ENCODE data around the gene LAT.

LAT gene

GRCh38 chr16:28984619-28985135, at the start of gene LAT:
Gene LAT (plus strand): TSS chr16:28985052. CDS start chr16:28985418, 366 bp downstream.
- TF ChIP-seq TAF1 (IDR thresholded peaks at IDR 0.05; ENCODE audit: low read depth) = no peak
- no peak for TF ChIP-seq TEAD4 (IDR thresholded peaks at IDR 0.05)
- no peak for TF ChIP-seq ZBTB7A (IDR thresholded peaks at IDR 0.05; ENCODE audit: low read depth)
- TF ChIP-seq EP300 (IDR thresholded peaks at IDR 0.05; ENCODE audit: borderline replicate concordance) = no peak
- TF ChIP-seq YY1 (IDR thresholded peaks at IDR 0.05; ENCODE audit: low read depth) = no peak
- no peak for TF ChIP-seq USF1 (IDR thresholded peaks at IDR 0.05)
- TF ChIP-seq CEBPB (IDR thresholded peaks at IDR 0.05) = no peak
- TF ChIP-seq MAX (IDR thresholded peaks at IDR 0.05) = no peak
- no peak for TF ChIP-seq FOXM1 (IDR thresholded peaks at IDR 0.05; ENCODE audit: borderline replicate concordance, low read depth)

- TF ChIP-seq YY1 (IDR thresholded peaks at IDR 0.05; ENCODE audit: low read depth) (no peak), EP300 (IDR thresholded peaks at IDR 0.05; ENCODE audit: borderline replicate concordance) (no peak), RAD21 (IDR thresholded peaks at IDR 0.05; ENCODE audit: low read depth) (no peak), USF1 (IDR thresholded peaks at IDR 0.05) (no peak), CEBPB (IDR thresholded peaks at IDR 0.05) (no peak), FOXM1 (IDR thresholded peaks at IDR 0.05; ENCODE audit: borderline replicate concordance, low read depth) (no peak), TAF1 (IDR thresholded peaks at IDR 0.05; ENCODE audit: low read depth) (no peak), CREB1 (IDR thresholded peaks at IDR 0.05; ENCODE audit: low read depth) (no peak), EGR1 (IDR thresholded peaks at IDR 0.05) (no peak), TCF12 (IDR thresholded peaks at IDR 0.05; ENCODE audit: low read depth) (no peak)
Measured at GRCh38 chr16:28935346-28935745, 49.5 kb upstream of the LAT start.

GRCh38 chr16:28935924-28936783, 48.7 kb upstream of the LAT start:
- TF ChIP-seq MAX (IDR thresholded peaks at IDR 0.05) = peak; percentile 91
- TF ChIP-seq EGR1 (IDR thresholded peaks at IDR 0.05) = no peak
- TF ChIP-seq YY1 (IDR thresholded peaks at IDR 0.05; ENCODE audit: low read depth) = 0 out of 2 replicates have a peak, but pooled peaks have one; percentile 14
- TF ChIP-seq TCF12 (IDR thresholded peaks at IDR 0.05; ENCODE audit: low read depth) = no peak
- TF ChIP-seq FOXM1 (IDR thresholded peaks at IDR 0.05; ENCODE audit: borderline replicate concordance, low read depth) = no peak

GRCh38 chr16:28936784-28937155, 48.1 kb upstream of the LAT start:
- TF ChIP-seq TCF12 (IDR thresholded peaks at IDR 0.05; ENCODE audit: low read depth) (no peak), REST (IDR thresholded peaks at IDR 0.05; ENCODE audit: low read depth) (no peak), USF1 (IDR thresholded peaks at IDR 0.05) (no peak), CEBPB (IDR thresholded peaks at IDR 0.05) (no peak), TEAD4 (IDR thresholded peaks at IDR 0.05) (no peak), NFIC (IDR thresholded peaks at IDR 0.05) (no peak), TAF1 (IDR thresholded peaks at IDR 0.05; ENCODE audit: low read depth) (no peak), ZBTB7A (IDR thresholded peaks at IDR 0.05; ENCODE audit: low read depth) (no peak), EGR1 (IDR thresholded peaks at IDR 0.05) (no peak), CREB1 (IDR thresholded peaks at IDR 0.05; ENCODE audit: low read depth) (no peak), EP300 (IDR thresholded peaks at IDR 0.05; ENCODE audit: borderline replicate concordance) (no peak), FOXM1 (IDR thresholded peaks at IDR 0.05; ENCODE audit: borderline replicate concordance, low read depth) (no peak), YY1 (IDR thresholded peaks at IDR 0.05; ENCODE audit: low read depth) (no peak), RAD21 (IDR thresholded peaks at IDR 0.05; ENCODE audit: low read depth) (no peak), MAX (IDR thresholded peaks at IDR 0.05) (no peak)

- TF ChIP-seq RAD21 (IDR thresholded peaks at IDR 0.05; ENCODE audit: low read depth) (no peak), TEAD4 (IDR thresholded peaks at IDR 0.05) (no peak), CREB1 (IDR thresholded peaks at IDR 0.05; ENCODE audit: low read depth) (no peak), MAX (IDR thresholded peaks at IDR 0.05) (no peak), ZBTB7A (IDR thresholded peaks at IDR 0.05; ENCODE audit: low read depth) (no peak), CEBPB (IDR thresholded peaks at IDR 0.05) (no peak), YY1 (IDR thresholded peaks at IDR 0.05; ENCODE audit: low read depth) (no peak), NFIC (IDR thresholded peaks at IDR 0.05) (no peak), EGR1 (IDR thresholded peaks at IDR 0.05) (no peak), FOXM1 (IDR thresholded peaks at IDR 0.05; ENCODE audit: borderline replicate concordance, low read depth) (no peak), TAF1 (IDR thresholded peaks at IDR 0.05; ENCODE audit: low read depth) (no peak), TCF12 (IDR thresholded peaks at IDR 0.05; ENCODE audit: low read depth) (no peak), USF1 (IDR thresholded peaks at IDR 0.05) (no peak), REST (IDR thresholded peaks at IDR 0.05; ENCODE audit: low read depth) (no peak), EP300 (IDR thresholded peaks at IDR 0.05; ENCODE audit: borderline replicate concordance) (no peak)
Measured at GRCh38 chr16:28937222-28937876, 47.5 kb upstream of the LAT start.
